Right atrium auricular region (tissue), 2 donors: ENCODE measurements around the gene CBX5. TPM values are rescaled to one million over a fixed set of nuclear protein-coding genes. Genes with fewer than 3 reads are reported as not detected.

Experiments
- DNase-seq: peaks from one replicate; pipeline ENCODE4 v3.0.0-alpha.2; 2019; ENCODE audit warnings: low spot score
- H3K27ac ChIP-seq, 2 donors: fragments of 200-600 bp; sonication (generic); 1 replicate in 1 of 2; 2 replicates in 1 of 2; pipeline ENCODE4 v1.5.1; 2016 to 2019
- H3K27me3 ChIP-seq, 2 donors: fragments of 200-600 bp; sonication (generic); one replicate each; pipeline versions ENCODE4 v1.5.1 to v1.6.0; 2017 to 2019
- H3K36me3 ChIP-seq: fragments of 200-600 bp; sonication (generic); one replicate; pipeline ENCODE4 v1.5.1; 2016
- H3K4me1 ChIP-seq, 2 donors: fragments of 200-600 bp; sonication (generic); one replicate each; pipeline versions ENCODE4 v1.5.1 to v1.6.0; 2017 to 2019
- H3K4me3 ChIP-seq, 2 donors: fragments of 200-600 bp; sonication (generic); 1 replicate in 1 of 2; 2 replicates in 1 of 2; pipeline ENCODE4 v1.5.1; 2017 to 2019; ENCODE audit warnings: mild to moderate bottlenecking in 1 of 2, moderate library complexity in 1 of 2
- H3K9me3 ChIP-seq, 2 donors: fragments of 200-600 bp; sonication (generic); one replicate each; pipeline ENCODE4 v1.5.1; 2019
- CTCF ChIP-seq, 2 donors: fragments of 200-600 bp; sonication (generic); IDR thresholded peaks; one replicate each; pipeline ENCODE4 v1.5.1; 2019; ENCODE audit warnings: antibody characterized with exemption in 2 of 2
- total RNA-seq, 2 donors: library from RNA; depleted of rRNA; stranded (reverse); fragments of >200 nt; gene quantifications; one replicate each; pipeline ENCODE4 v1.1.0, GENCODE V29; 2016

CBX5 gene
- total RNA-seq, 2 donors from 2014 or later, result 33.0 to 33.9 TPM

- Histone ChIP-seq H3K9me3 (no peaks in the 10 kb centered on the region), H3K4me1 (peaks cover 0 to 42% of the 10 kb centered on the region in 2 donors), H3K27me3 (no peaks in the 10 kb centered on the region), H3K36me3 (no peaks in the 10 kb centered on the region), H3K27ac (no peak overlapping the region), H3K4me3 (peak overlapping the region; percentile 3 to 41)
- no peak for DNase-seq
- no peak for TF ChIP-seq CTCF (IDR thresholded peaks at IDR 0.05)
These were observed 62.1 kb downstream of the CBX5 start for GRCh38 chr12:54217774-54218241.

GRCh38 chr12:54216797-54217661 is 62.9 kb downstream of the CBX5 start:
- Histone ChIP-seq H3K27me3 (no peaks in the 10 kb centered on the region), H3K27ac (no peak overlapping the region), H3K9me3 (no peaks in the 10 kb centered on the region), H3K4me3 (peak overlapping the region; percentile 3 to 41), H3K36me3 (no peaks in the 10 kb centered on the region), H3K4me1 (peaks cover 0 to 42% of the 10 kb centered on the region in 2 donors)
- TF ChIP-seq CTCF (IDR thresholded peaks at IDR 0.05), result peak; percentile 81 to 89
- peak; percentile 76 for DNase-seq

- peaks cover 0 to 42% of the 10 kb centered on the region in 2 donors for H3K4me1 ChIP-seq
- H3K27ac ChIP-seq, result no peak overlapping the region
- H3K9me3 ChIP-seq, result no peaks in the 10 kb centered on the region
- H3K36me3 ChIP-seq, result no peaks in the 10 kb centered on the region
- no peak for DNase-seq
- H3K27me3 ChIP-seq, result no peaks in the 10 kb centered on the region
- no peak for TF ChIP-seq CTCF (IDR thresholded peaks at IDR 0.05)
- H3K4me3 ChIP-seq, result peak overlapping the region in 1 of 2 donors; percentile 41
These were observed 63.7 kb downstream of the CBX5 start for GRCh38 chr12:54215989-54216796.

GRCh38 chr12:54214553-54215406 is 65.1 kb downstream of the CBX5 start:
- Histone ChIP-seq H3K4me1 (peaks cover 0 to 38% of the 10 kb centered on the region in 2 donors), H3K9me3 (no peaks in the 10 kb centered on the region), H3K27ac (no peak overlapping the region), H3K27me3 (no peaks in the 10 kb centered on the region), H3K4me3 (peak overlapping the region in 1 of 2 donors; percentile 29), H3K36me3 (no peaks in the 10 kb centered on the region)
- DNase-seq, result peak; percentile 75
- TF ChIP-seq CTCF (IDR thresholded peaks at IDR 0.05), result peak; percentile 90 to 99

- DNase-seq, result no peak
- Histone ChIP-seq H3K9me3 (no peaks in the 10 kb centered on the region), H3K27me3 (peaks cover 0 to 3% of the 10 kb centered on the region in 2 donors), H3K4me3 (no peak overlapping the region), H3K27ac (no peak overlapping the region), H3K36me3 (no peaks in the 10 kb centered on the region), H3K4me1 (peaks cover 0 to 37% of the 10 kb centered on the region in 2 donors)
- no peak for TF ChIP-seq CTCF (IDR thresholded peaks at IDR 0.05)
These were observed 66.8 kb downstream of the CBX5 start for GRCh38 chr12:54213079-54213478.
